Transverse colon (tissue), 4 donors: ENCODE data around the gene STAB1. TPM values are rescaled to one million over a fixed set of nuclear protein-coding genes. Genes with fewer than 3 reads are reported as not detected.
"Not testable (repeated sequence)": the region's sequence is repeated elsewhere in the genome, so short reads cannot be mapped to it uniquely, and the experiment has no call there.

Experiments used
- DNase-seq: peaks from one replicate; pipeline ENCODE4 v3.0.0-alpha.2; 2019
- H3K27ac ChIP-seq, 4 donors: fragments of 200-600 bp; sonication (generic); 2 replicates each; pipeline ENCODE4 v1.5.1; 2016 to 2018; ENCODE audit warnings: inconsistent platforms in 4 of 4
- H3K27me3 ChIP-seq: fragments of 200-600 bp; sonication (generic); 2 replicates; pipeline ENCODE4 v1.5.1; 2017; ENCODE audit warnings: inconsistent platforms
- H3K36me3 ChIP-seq, 4 donors: fragments of 200-600 bp; sonication (generic); 2 replicates each; pipeline ENCODE4 v1.5.1; 2017 to 2019; ENCODE audit warnings: inconsistent platforms in 4 of 4
- H3K4me1 ChIP-seq, 4 donors: fragments of 200-600 bp; sonication (generic); 2 replicates each; pipeline ENCODE4 v1.5.1; 2017 to 2020; ENCODE audit warnings: inconsistent platforms in 4 of 4
- H3K4me3 ChIP-seq, 4 donors: fragments of 200-600 bp; sonication (generic); 1 replicate in 1 of 4; 2 replicates in 3 of 4; pipeline versions ENCODE4 v1.5.1 to v1.6.1; 2017 to 2019; ENCODE audit warnings: inconsistent platforms in 4 of 4
- H3K9me3 ChIP-seq, 2 donors: fragments of 200-600 bp; sonication (generic); 2 replicates each; pipeline ENCODE4 v1.5.1; 2017 to 2019; ENCODE audit warnings: inconsistent platforms in 2 of 2
- CTCF ChIP-seq, 5 experiments: fragments of 200-600 bp in 3 of 5; fragments of 450-650 bp in 2 of 5; sonication (generic) in 3 of 5; IDR thresholded peaks; 1 replicate in 2 of 5; 2 replicates in 3 of 5; pipeline ENCODE4 v1.5.1; 2016 to 2017; ENCODE audit warnings: antibody characterized with exemption in 5 of 5, inconsistent platforms in 3 of 5, mild to moderate bottlenecking in 2 of 5, moderate library complexity in 1 of 5
- EP300 ChIP-seq: sonication (generic); formaldehyde crosslinking; IDR thresholded peaks from one replicate; pipeline ENCODE4 v1.6.1; 2017; ENCODE audit warnings: antibody characterized with exemption, low read depth
- POLR2A ChIP-seq: fragments of 450-650 bp; IDR thresholded peaks from one replicate; pipeline ENCODE4 v1.6.1; 2016; ENCODE audit warnings: antibody characterized with exemption, mild to moderate bottlenecking, moderate library complexity
- POLR2AphosphoS5 ChIP-seq, 3 donors: sonication (generic); formaldehyde crosslinking; IDR thresholded peaks; one replicate each; pipeline ENCODE4 v1.6.1; 2016; ENCODE audit warnings: antibody characterized with exemption in 3 of 3
- WGBS, 2 donors: methylation state at CpG; one replicate each; pipeline ENCODE4 v1.1.5; 2018; ENCODE audit warnings: low coverage in 1 of 2; 5-methylcytosine and 5-hydroxymethylcytosine counted together
- in situ Hi-C, 4 donors: fragments of 200-750 bp; cut with MboI; loops; one replicate each; pipeline versions ENCODE4 v1.15.0 to v1.15.1; 2017; ENCODE audit warnings: low sequenced_read_pairs in 3 of 4, low pct_ligation_motif_present in 1 of 4, low pct_unique_long_range_greater_than_20kb in 1 of 4
- intact Hi-C: fragments of 100-400 bp; cut with DNase I; formaldehyde crosslinking; loops from one replicate; pipeline ENCODE4 v1.15.1; 2023; ENCODE audit warnings: low total_unique reads
- total RNA-seq, 4 donors: library from RNA; depleted of rRNA; stranded (reverse); fragments of >200 nt; gene quantifications; one replicate each; pipeline ENCODE4 v1.1.0, GENCODE V29; 2016

STAB1 gene
- total RNA-seq, 4 donors from 2014 or later = 42.6 to 152 (median 70.3) TPM

DNA sequence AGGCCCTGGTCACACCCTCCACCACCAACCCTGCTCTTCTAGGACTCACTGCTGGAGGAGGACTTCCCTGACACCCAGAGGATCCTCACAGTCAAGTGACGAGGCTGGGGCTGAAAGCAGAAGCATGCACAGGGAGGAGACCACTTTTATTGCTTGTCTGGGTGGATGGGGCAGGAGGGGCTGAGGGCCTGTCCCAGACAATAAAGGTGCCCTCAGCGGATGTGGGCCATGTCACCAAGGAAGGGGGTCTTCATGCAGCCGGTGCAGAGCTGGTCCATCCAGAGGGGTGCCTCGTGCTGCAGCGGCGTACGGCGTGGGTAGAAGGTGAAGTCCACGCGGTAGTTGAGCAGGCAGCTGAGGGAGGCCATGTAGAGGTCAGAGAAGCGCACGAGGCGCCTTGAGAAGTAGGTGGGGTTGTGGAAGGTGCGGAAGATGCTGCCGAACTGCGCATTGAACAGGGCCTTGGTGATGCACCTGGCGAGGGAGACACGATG is 29.2 kb downstream of the STAB1 start:
- intact Hi-C loops = no loop called here
- Histone ChIP-seq H3K4me1 (no peaks in the 10 kb centered on the region), H3K27me3 (no peaks in the 10 kb centered on the region), H3K9me3 (no peaks in the 10 kb centered on the region), H3K27ac (no peak overlapping the region), H3K4me3 (no peak overlapping the region), H3K36me3 (no peaks in the 10 kb centered on the region)
- in situ Hi-C loops = no loop called here
- DNase-seq = no peak
- 96 to 100% methylated on average over 16 to 18 of the region's 18 CpGs for WGBS, 2 donors
- no peak for TF ChIP-seq POLR2A
- no peak for TF ChIP-seq POLR2AphosphoS5 (IDR thresholded peaks at IDR 0.05)
- TF ChIP-seq EP300 = no peak
- no peak for TF ChIP-seq CTCF (IDR thresholded peaks at IDR 0.05)

DNA sequence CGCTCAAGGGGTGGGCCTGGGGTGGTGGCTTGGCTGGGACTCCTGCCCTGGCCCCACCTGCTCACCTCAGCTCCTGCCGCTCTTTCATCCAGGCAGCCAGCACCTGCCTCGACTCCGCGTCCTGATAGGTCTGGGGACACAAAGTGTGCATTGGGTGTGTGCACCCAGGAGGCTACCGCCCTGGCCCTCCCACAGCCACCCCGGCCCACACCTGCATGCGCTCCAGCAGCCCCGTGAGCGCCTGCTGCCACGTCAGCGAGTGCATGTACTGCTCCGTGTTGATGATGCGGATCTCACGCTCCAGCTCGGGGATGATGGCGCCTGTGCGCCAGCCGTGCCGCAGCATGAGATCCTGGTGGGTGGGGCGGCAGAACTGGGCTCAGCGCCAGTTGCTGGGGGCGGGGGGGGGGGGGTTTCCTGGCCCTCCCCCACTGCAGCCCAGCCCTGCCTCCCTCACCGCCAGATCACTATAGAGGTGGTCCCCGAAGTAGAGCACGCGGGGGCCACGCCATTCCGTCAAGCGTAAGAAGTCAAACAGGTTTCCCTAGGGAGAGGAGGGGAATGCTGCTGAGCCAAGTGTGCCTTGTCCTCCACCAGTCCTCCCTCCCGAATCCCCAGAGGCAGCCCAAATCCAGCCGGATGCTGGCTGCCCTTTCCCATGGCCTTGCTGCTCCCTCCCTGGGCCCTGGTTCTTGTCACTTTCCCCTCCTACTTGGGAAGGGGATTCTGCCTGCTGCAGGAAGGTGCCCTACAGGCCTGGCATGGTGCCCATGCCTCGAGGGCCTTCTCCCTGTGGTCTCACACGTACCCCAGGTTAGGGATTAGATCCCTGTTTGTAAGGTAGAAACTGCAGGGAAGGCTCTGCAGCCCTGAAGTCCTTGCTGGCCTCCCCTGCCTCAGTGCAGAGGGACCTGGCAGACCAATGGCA is 29.9 kb downstream of the STAB1 start:
- Histone ChIP-seq H3K4me3 (no peak overlapping the region), H3K27me3 (no peaks in the 10 kb centered on the region), H3K27ac (peak overlapping the region in 3 of 4 donors; percentile 8 to 41 (median 13)), H3K9me3 (no peaks in the 10 kb centered on the region), H3K4me1 (no peaks in the 10 kb centered on the region), H3K36me3 (no peaks in the 10 kb centered on the region)
- no peak for DNase-seq
- intact Hi-C loops (no loop called here), in situ Hi-C loops (no loop called here)
- WGBS, 2 donors = 80 to 100% methylated on average over 1 to 22 of the region's 34 CpGs
- no peak for TF ChIP-seq EP300
- no peak for TF ChIP-seq POLR2A
- no peak for TF ChIP-seq POLR2AphosphoS5 (IDR thresholded peaks at IDR 0.05)
- TF ChIP-seq CTCF (IDR thresholded peaks at IDR 0.05) = no peak

DNA sequence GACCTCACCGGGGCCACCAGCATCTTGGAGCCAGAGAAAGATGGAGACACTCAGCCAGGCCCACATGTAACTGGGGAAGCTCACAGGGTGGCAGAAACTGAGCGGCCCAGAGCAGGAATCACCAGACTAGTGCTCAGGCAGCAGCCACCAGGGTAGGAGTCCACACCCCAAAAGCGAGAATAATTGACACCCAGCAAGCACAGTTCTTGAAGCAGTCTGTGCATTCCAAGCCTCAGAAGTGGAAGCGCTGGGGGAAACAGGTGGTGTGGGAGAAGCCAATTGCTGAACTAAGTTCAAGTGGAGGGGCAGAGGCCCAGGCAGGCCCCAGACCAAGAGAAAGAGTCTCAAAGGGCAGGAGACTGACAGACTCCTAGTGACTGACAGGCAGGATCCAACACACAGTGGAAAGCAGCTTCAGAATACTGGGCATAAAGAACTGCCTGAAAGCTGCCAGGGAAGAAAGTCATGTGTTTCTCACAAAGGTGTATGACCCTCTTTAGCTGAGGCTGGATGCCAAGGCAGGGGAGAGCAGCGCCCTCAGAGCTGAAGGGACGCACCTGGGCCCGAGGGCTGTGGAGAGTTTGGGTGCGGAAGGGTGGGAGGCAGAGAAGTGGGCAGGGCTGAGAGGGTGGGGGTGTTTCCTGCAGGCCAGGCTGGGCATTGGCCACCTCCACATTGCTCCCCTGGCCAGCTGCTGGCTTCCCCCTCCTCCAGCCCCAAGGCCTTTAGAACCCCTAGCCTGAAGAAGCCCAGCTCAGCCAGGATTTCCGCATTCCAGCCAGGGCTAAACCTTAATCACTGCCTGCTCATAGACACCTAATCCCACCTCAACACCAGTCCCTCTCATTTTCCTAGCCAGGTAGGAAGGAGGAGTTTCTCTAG is 30.8 kb downstream of the STAB1 start:
- no peaks in the 10 kb centered on the region for H3K27me3 ChIP-seq
- H3K9me3 ChIP-seq = no peaks in the 10 kb centered on the region
- in situ Hi-C loops (no loop called here), intact Hi-C loops (no loop called here)
- no peak for DNase-seq
- WGBS, 2 donors = 87% methylated on average over 9 of the region's 9 CpGs; no CpG with 5 or more reads in 1 of the 2 donors
- H3K27ac ChIP-seq = peak overlapping the region in 3 of 4 donors; percentile 8 to 41 (median 13)
- no peak overlapping the region for H3K4me3 ChIP-seq
- no peaks in the 10 kb centered on the region for H3K4me1 ChIP-seq
- TF ChIP-seq CTCF (IDR thresholded peaks at IDR 0.05) = no peak
- no peak for TF ChIP-seq EP300
- TF ChIP-seq POLR2AphosphoS5 (IDR thresholded peaks at IDR 0.05) = no peak
- no peak for TF ChIP-seq POLR2A
- H3K36me3 ChIP-seq = no peaks in the 10 kb centered on the region

- in situ Hi-C loops, H3K27me3 ChIP-seq: not testable (repeated sequence)
- DNase-seq = peak; percentile 3
Measured at GRCh38 chr3:52526671-52527038, 31.5 kb downstream of the STAB1 start.

More at GRCh38 chr3:52526671-52527038, 31.5 kb downstream of the STAB1 start:
- H3K4me1 ChIP-seq, H3K36me3 ChIP-seq, H3K9me3 ChIP-seq, H3K27ac ChIP-seq, H3K4me3 ChIP-seq, intact Hi-C loops: not testable (repeated sequence)
- WGBS, 2 donors = 94% methylated on average over 5 of the region's 5 CpGs; no CpG with 5 or more reads in 1 of the 2 donors
